ENCODE results near the gene RNF10.
"Not testable (repeated sequence)": the region's sequence is repeated elsewhere in the genome, so short reads cannot be mapped to it uniquely, and the experiment has no call there.

RNF10 gene

GRCh38 chr12:120496413-120497340 lies 37.5 kb upstream of the RNF10 start:
- peak overlapping the region; percentile 12; the same call in 1 of the 2 replicates for H3K27ac ChIP-seq (ENCODE audit: low read depth, low read length)
- H3K79me2 ChIP-seq (ENCODE audit: control insufficient read depth, insufficient read depth, low read length, unreplicated experiment), result peaks cover 37% of the 10 kb centered on the region
- H3K4me1 ChIP-seq (ENCODE audit: control insufficient read depth, insufficient read depth, low read length, unreplicated experiment), result peaks cover 24% of the 10 kb centered on the region
- no peak overlapping the region for H2AFZ ChIP-seq (ENCODE audit: low read length, unreplicated experiment)
- peaks cover 12% of the 10 kb centered on the region for H3K36me3 ChIP-seq (ENCODE audit: insufficient read depth, low read length)
- no peaks in the 10 kb centered on the region for H3K27me3 ChIP-seq (ENCODE audit: insufficient read depth, low read length)
- peak overlapping the region; percentile 82 for H3K4me3 ChIP-seq (ENCODE audit: low read depth, low read length)

- Histone ChIP-seq H3K36me3 (ENCODE audit: insufficient read depth, low read length) (peaks cover 12% of the 10 kb centered on the region), H3K27me3 (ENCODE audit: insufficient read depth, low read length) (no peaks in the 10 kb centered on the region), H3K4me1 (ENCODE audit: control insufficient read depth, insufficient read depth, low read length, unreplicated experiment) (peaks cover 24% of the 10 kb centered on the region), H3K79me2 (ENCODE audit: control insufficient read depth, insufficient read depth, low read length, unreplicated experiment) (peaks cover 37% of the 10 kb centered on the region), H3K27ac (ENCODE audit: low read depth, low read length) (no peak overlapping the region), H2AFZ (ENCODE audit: low read length, unreplicated experiment) (no peak overlapping the region), H3K4me3 (ENCODE audit: low read depth, low read length) (peak overlapping the region; percentile 82)
These were observed 36.5 kb upstream of the RNF10 start for GRCh38 chr12:120497524-120498150.

GRCh38 chr12:120498870-120499515 lies 35.2 kb upstream of the RNF10 start:
- peaks cover 24% of the 10 kb centered on the region for H3K4me1 ChIP-seq (ENCODE audit: control insufficient read depth, insufficient read depth, low read length, unreplicated experiment)
- no peak overlapping the region for H2AFZ ChIP-seq (ENCODE audit: low read length, unreplicated experiment)
- no peak overlapping the region for H3K27ac ChIP-seq (ENCODE audit: low read depth, low read length)
- H3K36me3 ChIP-seq (ENCODE audit: insufficient read depth, low read length), result peaks cover 12% of the 10 kb centered on the region
- H3K79me2 ChIP-seq (ENCODE audit: control insufficient read depth, insufficient read depth, low read length, unreplicated experiment), result peaks cover 37% of the 10 kb centered on the region
- peak overlapping the region; percentile 82; the same call in 1 of the 2 replicates for H3K4me3 ChIP-seq (ENCODE audit: low read depth, low read length)
- H3K27me3 ChIP-seq (ENCODE audit: insufficient read depth, low read length), result no peaks in the 10 kb centered on the region

- H2AFZ ChIP-seq (ENCODE audit: low read length, unreplicated experiment), result no peak overlapping the region
- no peak overlapping the region for H3K4me3 ChIP-seq (ENCODE audit: low read depth, low read length)
- H3K4me1 ChIP-seq (ENCODE audit: control insufficient read depth, insufficient read depth, low read length, unreplicated experiment), result peaks cover 15% of the 10 kb centered on the region
- H3K27ac ChIP-seq (ENCODE audit: low read depth, low read length), result 0 out of 2 replicates have a peak overlapping the region, but pooled peaks have one; percentile 5
- no peaks in the 10 kb centered on the region for H3K27me3 ChIP-seq (ENCODE audit: insufficient read depth, low read length)
- H3K79me2 ChIP-seq (ENCODE audit: control insufficient read depth, insufficient read depth, low read length, unreplicated experiment), result peaks cover 31% of the 10 kb centered on the region
- H3K36me3 ChIP-seq (ENCODE audit: insufficient read depth, low read length), result peaks cover 12% of the 10 kb centered on the region
These were observed 33.6 kb upstream of the RNF10 start for GRCh38 chr12:120500581-120500980.

- Histone ChIP-seq H3K4me1 (ENCODE audit: control insufficient read depth, insufficient read depth, low read length, unreplicated experiment) (no peaks in the 10 kb centered on the region), H3K36me3 (ENCODE audit: insufficient read depth, low read length) (peaks cover 4% of the 10 kb centered on the region; the same call in 1 of the 2 replicates), H3K27me3 (ENCODE audit: insufficient read depth, low read length) (no peaks in the 10 kb centered on the region), H3K4me3 (ENCODE audit: low read depth, low read length) (no peak overlapping the region), H2AFZ (ENCODE audit: low read length, unreplicated experiment) (no peak overlapping the region), H3K79me2 (ENCODE audit: control insufficient read depth, insufficient read depth, low read length, unreplicated experiment) (no peaks in the 10 kb centered on the region), H3K27ac (ENCODE audit: low read depth, low read length) (no peak overlapping the region)
These were observed 29.6 kb upstream of the RNF10 start for GRCh38 chr12:120504587-120504986.

- Histone ChIP-seq H3K4me1 (ENCODE audit: control insufficient read depth, insufficient read depth, low read length, unreplicated experiment) (no peaks in the 10 kb centered on the region), H3K36me3 (ENCODE audit: insufficient read depth, low read length) (peaks cover 8% of the 10 kb centered on the region; the same call in 1 of the 2 replicates), H3K27me3 (ENCODE audit: insufficient read depth, low read length) (no peaks in the 10 kb centered on the region), H2AFZ (ENCODE audit: low read length, unreplicated experiment) (no peak overlapping the region), H3K79me2 (ENCODE audit: control insufficient read depth, insufficient read depth, low read length, unreplicated experiment) (no peaks in the 10 kb centered on the region), H3K27ac (ENCODE audit: low read depth, low read length) (no peak overlapping the region), H3K4me3 (ENCODE audit: low read depth, low read length) (no peak overlapping the region)
These were observed 25.6 kb upstream of the RNF10 start for GRCh38 chr12:120508537-120508936.

- H3K36me3 ChIP-seq (ENCODE audit: insufficient read depth, low read length), result peaks cover 14% of the 10 kb centered on the region; the same call in 1 of the 2 replicates
These were observed 20.2 kb upstream of the RNF10 start for GRCh38 chr12:120514002-120514401.

GRCh38 chr12:120515496-120515895 lies 18.7 kb upstream of the RNF10 start:
- H3K4me3 ChIP-seq (ENCODE audit: low read depth, low read length), result no peak overlapping the region
- no peaks in the 10 kb centered on the region for H3K79me2 ChIP-seq (ENCODE audit: control insufficient read depth, insufficient read depth, low read length, unreplicated experiment)
- H3K4me1 ChIP-seq (ENCODE audit: control insufficient read depth, insufficient read depth, low read length, unreplicated experiment), result no peaks in the 10 kb centered on the region
- H3K27me3 ChIP-seq (ENCODE audit: insufficient read depth, low read length), result no peaks in the 10 kb centered on the region
- peaks cover 14% of the 10 kb centered on the region; the same call in 1 of the 2 replicates for H3K36me3 ChIP-seq (ENCODE audit: insufficient read depth, low read length)
- no peak overlapping the region for H2AFZ ChIP-seq (ENCODE audit: low read length, unreplicated experiment)
- H3K27ac ChIP-seq (ENCODE audit: low read depth, low read length), result no peak overlapping the region

More at GRCh38 chr12:120514002-120514401, 20.2 kb upstream of the RNF10 start:
- Histone ChIP-seq H3K79me2 (ENCODE audit: control insufficient read depth, insufficient read depth, low read length, unreplicated experiment) (no peaks in the 10 kb centered on the region), H3K27me3 (ENCODE audit: insufficient read depth, low read length) (no peaks in the 10 kb centered on the region), H2AFZ (ENCODE audit: low read length, unreplicated experiment) (no peak overlapping the region), H3K4me3 (ENCODE audit: low read depth, low read length) (no peak overlapping the region), H3K4me1 (ENCODE audit: control insufficient read depth, insufficient read depth, low read length, unreplicated experiment) (no peaks in the 10 kb centered on the region), H3K27ac (ENCODE audit: low read depth, low read length) (no peak overlapping the region)

GRCh38 chr12:120519324-120519723 lies 14.8 kb upstream of the RNF10 start:
- peaks cover 13% of the 10 kb centered on the region; the same call in 1 of the 2 replicates for H3K36me3 ChIP-seq (ENCODE audit: insufficient read depth, low read length)
- H3K27ac ChIP-seq (ENCODE audit: low read depth, low read length); H3K4me3 ChIP-seq (ENCODE audit: low read depth, low read length); H3K79me2 ChIP-seq (ENCODE audit: control insufficient read depth, insufficient read depth, low read length, unreplicated experiment); H2AFZ ChIP-seq (ENCODE audit: low read length, unreplicated experiment); H3K27me3 ChIP-seq (ENCODE audit: insufficient read depth, low read length); H3K4me1 ChIP-seq (ENCODE audit: control insufficient read depth, insufficient read depth, low read length, unreplicated experiment): not testable (repeated sequence)

GRCh38 chr12:120522568-120522967 lies 11.6 kb upstream of the RNF10 start:
- H3K27me3 ChIP-seq (ENCODE audit: insufficient read depth, low read length), result no peaks in the 10 kb centered on the region
- no peak overlapping the region for H2AFZ ChIP-seq (ENCODE audit: low read length, unreplicated experiment)
- no peak overlapping the region for H3K4me3 ChIP-seq (ENCODE audit: low read depth, low read length)
- no peak overlapping the region for H3K27ac ChIP-seq (ENCODE audit: low read depth, low read length)
- peaks cover 5% of the 10 kb centered on the region for H3K79me2 ChIP-seq (ENCODE audit: control insufficient read depth, insufficient read depth, low read length, unreplicated experiment)
- H3K36me3 ChIP-seq (ENCODE audit: insufficient read depth, low read length), result 0 out of 2 replicates have a peak, but pooled peaks cover 3% of the 10 kb centered on the region
- H3K4me1 ChIP-seq (ENCODE audit: control insufficient read depth, insufficient read depth, low read length, unreplicated experiment), result peaks cover 9% of the 10 kb centered on the region
